HepG2 (cell line): ENCODE data around the gene ECSIT. TPM values are rescaled to one million over a fixed set of nuclear protein-coding genes. Genes with fewer than 3 reads are reported as not detected.

ENCODE experiments used
- CAMTA2 ChIP-seq: sonication (generic); formaldehyde crosslinking; IDR thresholded peaks from 2 replicates; pipeline ENCODE4 v1.4.0; 2020; ENCODE audit warnings: mild to moderate bottlenecking, missing genetic modification reagents, borderline replicate concordance
- FOXJ3 ChIP-seq: sonication (generic); formaldehyde crosslinking; IDR thresholded peaks from 2 replicates; pipeline ENCODE4 v1.4.0; 2020; ENCODE audit warnings: missing genetic modification reagents, mild to moderate bottlenecking, borderline replicate concordance
- NFE2L2 ChIP-seq: fragments of 150-350 bp; IDR thresholded peaks from 2 replicates; pipeline ENCODE4 v1.6.1; 2014; ENCODE audit warnings: low read length
- PTBP1 ChIP-seq: fragments of 200-400 bp; formaldehyde crosslinking; IDR thresholded peaks from 2 replicates; pipeline ENCODE4 v1.6.1; 2018; ENCODE audit warnings: low read length, low read depth; ENCODE audit not compliant: poor library complexity, severe bottlenecking
- SNAPC5 ChIP-seq: sonication (generic); formaldehyde crosslinking; IDR thresholded peaks from 2 replicates; pipeline ENCODE4 v1.8.1; 2023; ENCODE audit warnings: mild to moderate bottlenecking, missing genetic modification reagents, borderline replicate concordance
- TGIF2 ChIP-seq: IDR thresholded peaks from 2 replicates; pipeline ENCODE4 v1.6.1; 2016; ENCODE audit warnings: control low read depth, missing compliant biosample characterization
- ZHX1 ChIP-seq: sonication (generic); formaldehyde crosslinking; IDR thresholded peaks from 2 replicates; pipeline ENCODE4 v1.8.1; 2022; ENCODE audit warnings: low read depth, mild to moderate bottlenecking, missing genetic modification reagents
- ZIK1 ChIP-seq: sonication (generic); formaldehyde crosslinking; IDR thresholded peaks from 2 replicates; pipeline ENCODE4 v1.5.0; 2020; ENCODE audit warnings: mild to moderate bottlenecking, low read depth, missing genetic modification reagents, borderline replicate concordance
- ZNF274 ChIP-seq: sonication (generic); formaldehyde crosslinking; IDR thresholded peaks from 2 replicates; pipeline ENCODE4 v1.5.1; 2020; ENCODE audit warnings: mild to moderate bottlenecking, missing genetic modification reagents
- ZNF407 ChIP-seq: sonication (generic); formaldehyde crosslinking; IDR thresholded peaks from one replicate; pipeline ENCODE4 v1.5.1; 2020; ENCODE audit warnings: mild to moderate bottlenecking, missing genetic modification reagents; ENCODE audit errors: not compliant biosample characterization
- ZNF414 ChIP-seq: sonication (generic); formaldehyde crosslinking; IDR thresholded peaks from 2 replicates; pipeline ENCODE4 v1.5.0; 2020; ENCODE audit warnings: missing genetic modification reagents
- ZNF557 ChIP-seq: sonication (generic); formaldehyde crosslinking; IDR thresholded peaks from 2 replicates; pipeline ENCODE4 v1.4.0; 2020; ENCODE audit warnings: missing genetic modification reagents
- ZNF878 ChIP-seq: sonication (generic); formaldehyde crosslinking; IDR thresholded peaks from 2 replicates; pipeline ENCODE4 v1.8.1; 2023; ENCODE audit warnings: mild to moderate bottlenecking, missing genetic modification reagents, moderate library complexity
- ZNF891 ChIP-seq: sonication (generic); formaldehyde crosslinking; IDR thresholded peaks from 2 replicates; pipeline ENCODE4 v1.5.0; 2020; ENCODE audit warnings: mild to moderate bottlenecking, missing genetic modification reagents
- polyA plus RNA-seq, 8 experiments: library from polyadenylated mRNA; depleted of rRNA in 3 of 8; stranded (reverse) in 7 of 8; unstranded in 1 of 8; fragments of >200 nt; fragmentation: Illumina TruSeq in 4 of 8; extraction: Trizol in 4 of 8; gene quantifications; 2 replicates each; pipeline versions ENCODE4 v1.2.1 to v1.2.3, GENCODE V29; 2011 to 2016; ENCODE audit warnings: low read depth in 4 of 8, missing spikeins in 1 of 8, mixed read lengths in 1 of 8; ENCODE audit not compliant: insufficient read depth in 1 of 8
- total RNA-seq, 5 experiments: library from RNA; depleted of rRNA; stranded (reverse); fragments of >200 nt; fragmentation: Illumina TruSeq; extraction: Trizol; gene quantifications; 2 replicates each; pipeline ENCODE4 v1.2.3, GENCODE V29; 2016; ENCODE audit warnings: low read depth in 1 of 5

ECSIT gene
- total and polyA plus RNA-seq, 2 of the 13 experiments (the other 11 are each of a cell fraction or from before 2014, with no cell fraction given): 36.4 to 62.3 TPM

- TF ChIP-seq TGIF2 (CRISPR knock-in tag) (peak; percentile 46), CAMTA2 (CRISPR knock-in tag) (0 out of 2 replicates have a peak, but pooled peaks have one; percentile 33), ZNF557 (CRISPR knock-in tag) (no peak), ZNF407 (CRISPR knock-in tag) (peak; percentile 25), NFE2L2 (no peak), PTBP1 (no peak), ZNF414 (CRISPR knock-in tag) (peak; percentile 73; the same call in 1 of the 2 replicates), ZNF878 (no peak), SNAPC5 (CRISPR knock-in tag) (no peak), FOXJ3 (CRISPR knock-in tag) (no peak), ZNF891 (CRISPR knock-in tag) (0 out of 2 replicates have a peak, but pooled peaks have one; percentile 64), ZHX1 (CRISPR knock-in tag) (no peak), ZNF274 (0 out of 2 replicates have a peak, but pooled peaks have one; percentile 47), ZIK1 (CRISPR knock-in tag) (no peak)
Observed at GRCh38 chr19:11558881-11559828, 30.2 kb upstream of the ECSIT start, which contains the start of gene ELOF1 (continued).
